ENCODE measurements around the gene RACGAP1.

Gene RACGAP1

GRCh38 chr12:49941556-49942511 is 83.5 kb downstream of the RACGAP1 start:
- no peak for DNase-seq (ENCODE audit: low read depth in 2 of 2)

DNA sequence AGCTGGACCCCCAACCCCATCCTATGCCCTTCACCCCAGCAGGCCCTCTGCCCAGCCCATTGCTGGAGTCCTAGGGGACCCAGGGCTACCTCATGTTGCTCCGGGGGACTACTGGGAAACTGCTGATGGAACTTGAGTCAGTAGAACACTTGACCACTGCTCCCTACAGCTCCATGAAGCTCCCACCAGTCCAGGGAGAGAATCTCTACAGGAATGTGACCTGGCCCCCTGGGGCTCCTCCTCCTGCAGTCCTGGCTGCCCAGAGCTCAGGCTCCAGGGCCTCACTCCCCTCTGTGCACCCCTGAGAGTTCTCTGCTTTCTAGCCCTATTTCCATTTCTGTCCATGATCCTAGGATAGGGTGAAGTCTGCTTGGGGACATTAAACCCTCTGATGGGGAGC is 85.6 kb downstream of the RACGAP1 start:
- DNase-seq (ENCODE audit: low read depth in 2 of 2) = no peak

GRCh38 chr12:49939307-49939706 is 86.0 kb downstream of the RACGAP1 start:
- DNase-seq (ENCODE audit: low read depth in 2 of 2) = no peak
